ENCODE data around the gene DYSF. TPM values are rescaled to one million over a fixed set of nuclear protein-coding genes. Genes with fewer than 3 reads are reported as not detected.

DYSF gene
- polyA plus RNA-seq, 1 experiment = 1.3 TPM

DNA sequence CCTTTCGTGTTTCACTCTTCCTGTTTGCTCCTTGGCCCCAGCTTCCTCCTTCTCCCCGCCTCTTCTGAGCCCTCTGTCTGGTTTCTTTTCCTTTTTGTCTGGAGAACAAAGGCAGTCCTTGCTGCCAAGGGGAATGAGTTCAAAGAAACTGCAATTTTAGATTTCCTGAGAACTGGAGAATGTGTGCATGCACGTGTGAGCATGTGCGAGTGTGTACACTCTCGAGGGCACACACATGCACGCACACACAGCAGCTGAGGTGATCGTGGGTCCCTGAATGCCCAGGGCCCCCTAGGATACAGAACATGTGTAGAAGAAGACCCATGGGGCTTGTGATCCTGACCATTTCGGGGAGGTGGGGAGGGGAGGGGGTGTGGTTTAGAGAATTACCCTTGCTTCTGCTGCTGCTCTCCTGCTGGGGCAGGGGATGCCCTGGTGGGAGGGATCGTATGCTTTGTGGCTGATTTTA lies 151.8 kb downstream of the DYSF start:
- CTCF ChIA-PET = interaction anchor here (1.4 to 13.0 kb wide), 2 partner anchors 19 to 193 kb away, joined by 3 to 175 read pairs; no protein-coding TSS in a partner anchor
- POLR2A ChIA-PET = no interaction called here
- DNase-seq (ENCODE audit: low read depth) = no peak
- no peaks in the 10 kb centered on the region for H3K36me3 ChIP-seq (ENCODE audit: control insufficient read depth, insufficient read depth, low read length)
- peaks cover 18% of the 10 kb centered on the region for H3K27me3 ChIP-seq (ENCODE audit: control insufficient read depth, insufficient read depth, low read length)
- TF ChIP-seq, protein P1, sequence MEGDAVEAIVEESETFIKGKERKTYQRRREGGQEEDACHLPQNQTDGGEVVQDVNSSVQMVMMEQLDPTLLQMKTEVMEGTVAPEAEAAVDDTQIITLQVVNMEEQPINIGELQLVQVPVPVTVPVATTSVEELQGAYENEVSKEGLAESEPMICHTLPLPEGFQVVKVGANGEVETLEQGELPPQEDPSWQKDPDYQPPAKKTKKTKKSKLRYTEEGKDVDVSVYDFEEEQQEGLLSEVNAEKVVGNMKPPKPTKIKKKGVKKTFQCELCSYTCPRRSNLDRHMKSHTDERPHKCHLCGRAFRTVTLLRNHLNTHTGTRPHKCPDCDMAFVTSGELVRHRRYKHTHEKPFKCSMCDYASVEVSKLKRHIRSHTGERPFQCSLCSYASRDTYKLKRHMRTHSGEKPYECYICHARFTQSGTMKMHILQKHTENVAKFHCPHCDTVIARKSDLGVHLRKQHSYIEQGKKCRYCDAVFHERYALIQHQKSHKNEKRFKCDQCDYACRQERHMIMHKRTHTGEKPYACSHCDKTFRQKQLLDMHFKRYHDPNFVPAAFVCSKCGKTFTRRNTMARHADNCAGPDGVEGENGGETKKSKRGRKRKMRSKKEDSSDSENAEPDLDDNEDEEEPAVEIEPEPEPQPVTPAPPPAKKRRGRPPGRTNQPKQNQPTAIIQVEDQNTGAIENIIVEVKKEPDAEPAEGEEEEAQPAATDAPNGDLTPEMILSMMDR (IDR thresholded peaks at IDR 0.05; ENCODE audit: insufficient read depth, low read depth, low read length) = no peak
- no peak overlapping the region for H3K4me3 ChIP-seq (ENCODE audit: low read depth, low read length)

DNA sequence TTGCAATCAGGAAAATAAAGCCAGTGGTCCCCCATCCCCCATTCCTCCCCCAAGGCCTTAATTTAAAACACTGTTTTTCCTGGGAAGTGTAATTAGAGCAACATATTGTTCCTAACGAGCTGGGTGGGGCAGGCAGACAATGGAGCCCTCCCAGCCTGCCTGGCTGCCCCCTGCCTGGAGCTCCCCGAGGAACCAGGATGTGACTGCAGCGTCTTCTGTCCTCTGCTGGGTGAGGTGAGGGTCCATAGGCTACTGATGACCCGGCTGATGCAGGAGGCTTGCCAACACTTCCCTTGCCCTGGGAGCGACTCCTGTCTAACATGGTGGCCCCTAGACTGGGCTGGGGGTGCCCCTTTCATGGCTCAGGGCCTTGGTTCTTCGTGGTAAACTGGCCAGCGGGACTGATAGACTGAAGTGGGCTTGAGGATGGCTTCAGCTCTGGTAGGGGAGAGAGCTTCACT lies 152.4 kb downstream of the DYSF start:
- Histone ChIP-seq H3K4me3 (ENCODE audit: low read depth, low read length) (no peak overlapping the region), H3K27me3 (ENCODE audit: control insufficient read depth, insufficient read depth, low read length) (peaks cover 18% of the 10 kb centered on the region), H3K36me3 (ENCODE audit: control insufficient read depth, insufficient read depth, low read length) (no peaks in the 10 kb centered on the region)
- TF ChIP-seq, protein P1 (IDR thresholded peaks at IDR 0.05; ENCODE audit: insufficient read depth, low read depth, low read length) = no peak
- CTCF ChIA-PET = interaction anchor here (0.6 to 13.0 kb wide), 6 partner anchors 12 to 1257 kb away, joined by 3 to 175 read pairs (median 4); no protein-coding TSS in a partner anchor
- POLR2A ChIA-PET = no interaction called here
- DNase-seq (ENCODE audit: low read depth) = no peak

DNA sequence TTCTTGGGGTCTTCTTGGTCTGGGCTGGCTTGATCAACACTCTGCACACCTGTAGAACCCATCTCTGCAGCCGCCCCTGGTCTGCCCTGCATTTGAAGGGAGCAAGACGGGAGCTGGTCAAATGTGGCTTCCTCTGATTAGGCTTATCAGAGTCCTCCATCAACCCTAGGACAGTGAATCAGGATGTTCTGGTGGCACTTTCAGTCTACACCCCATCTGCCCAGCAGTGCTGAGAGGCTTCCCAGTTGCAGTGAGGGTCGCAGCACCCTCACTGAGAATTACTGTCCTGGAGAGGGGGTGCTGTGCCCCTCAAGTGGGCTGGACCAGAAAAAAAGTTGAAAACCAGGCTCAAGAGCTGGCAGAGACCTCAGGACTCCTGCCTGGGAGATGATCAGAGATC lies 152.9 kb downstream of the DYSF start:
- TF ChIP-seq, protein P1 (IDR thresholded peaks at IDR 0.05; ENCODE audit: insufficient read depth, low read depth, low read length) = no peak
- CTCF ChIA-PET = interaction anchor here (0.6 to 13.0 kb wide), 7 partner anchors 13 to 1257 kb away, joined by 3 to 175 read pairs (median 4); no protein-coding TSS in a partner anchor
- POLR2A ChIA-PET = no interaction called here
- Histone ChIP-seq H3K27me3 (ENCODE audit: control insufficient read depth, insufficient read depth, low read length) (peaks cover 16% of the 10 kb centered on the region), H3K4me3 (ENCODE audit: low read depth, low read length) (no peak overlapping the region), H3K36me3 (ENCODE audit: control insufficient read depth, insufficient read depth, low read length) (no peaks in the 10 kb centered on the region)
- no peak for DNase-seq (ENCODE audit: low read depth)

DNA sequence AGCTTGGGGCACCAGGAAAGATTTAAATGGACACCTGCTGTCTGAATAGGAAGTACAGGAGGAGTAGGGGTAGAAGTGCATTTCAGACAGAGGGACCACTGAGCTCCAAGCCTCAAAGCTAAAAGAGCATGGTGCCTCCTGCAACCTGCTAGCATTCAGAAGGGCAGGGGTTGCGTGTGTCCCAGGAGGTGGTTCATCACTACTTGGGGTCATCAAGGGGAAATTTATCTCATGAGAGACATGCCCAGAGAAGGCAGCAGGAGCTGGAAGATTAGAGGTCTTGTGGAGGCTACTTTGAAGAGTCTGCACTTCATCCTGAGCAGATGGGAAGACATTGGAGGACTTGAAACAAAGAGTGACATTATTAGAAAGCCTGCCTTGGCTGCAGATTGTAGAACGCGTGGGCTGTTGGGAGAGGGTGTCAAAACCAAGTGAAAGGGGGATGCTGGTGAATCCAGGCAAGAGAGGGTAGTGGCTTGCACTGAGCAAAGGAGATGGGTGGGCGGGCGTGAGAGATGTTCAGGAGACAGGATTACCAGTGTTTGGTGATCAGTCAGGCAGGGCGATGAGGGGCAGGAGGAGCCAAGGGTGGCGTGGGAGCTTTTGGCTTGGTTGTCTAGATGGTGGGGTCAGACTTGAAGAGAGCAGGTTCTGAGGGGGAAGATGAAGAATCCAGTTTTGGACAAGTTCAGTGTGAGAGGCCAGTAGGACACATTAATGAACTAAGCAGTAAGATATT lies 154.0 kb downstream of the DYSF start:
- peaks cover 15% of the 10 kb centered on the region for H3K27me3 ChIP-seq (ENCODE audit: control insufficient read depth, insufficient read depth, low read length)
- TF ChIP-seq, protein P1 (IDR thresholded peaks at IDR 0.05; ENCODE audit: insufficient read depth, low read depth, low read length) = no peak
- no peaks in the 10 kb centered on the region for H3K36me3 ChIP-seq (ENCODE audit: control insufficient read depth, insufficient read depth, low read length)
- no peak for DNase-seq (ENCODE audit: low read depth)
- no peak overlapping the region for H3K4me3 ChIP-seq (ENCODE audit: low read depth, low read length)
- CTCF ChIA-PET = interaction anchor here (0.7 to 13.0 kb wide), 5 partner anchors 9 to 388 kb away, joined by 3 to 175 read pairs (median 4); no protein-coding TSS in a partner anchor
- POLR2A ChIA-PET = no interaction called here

DNA sequence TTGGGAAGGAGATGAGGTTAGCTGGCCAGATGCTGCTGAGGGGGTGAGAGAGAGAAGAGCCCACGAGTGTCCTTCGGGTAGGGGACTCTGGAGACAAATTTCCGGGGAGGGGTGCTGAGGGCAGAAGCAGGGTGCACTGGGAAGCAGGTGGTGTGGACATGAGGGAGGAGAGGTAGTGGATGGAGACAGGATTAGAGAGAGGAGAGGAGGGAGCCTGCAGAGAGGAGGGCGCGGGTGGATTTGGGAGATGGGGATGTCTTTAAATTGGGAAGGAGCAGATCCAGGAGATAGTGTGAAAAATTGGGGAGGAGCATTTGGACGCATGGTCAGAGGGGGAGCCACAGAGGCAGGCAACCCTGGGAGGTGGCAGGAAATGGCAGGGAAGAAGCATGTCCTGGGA lies 154.7 kb downstream of the DYSF start:
- CTCF ChIA-PET = interaction anchor here (13.0 kb wide), 1 partner anchor 191 kb away, joined by 175 read pairs; no protein-coding TSS in a partner anchor
- no peaks in the 10 kb centered on the region for H3K36me3 ChIP-seq (ENCODE audit: control insufficient read depth, insufficient read depth, low read length)
- TF ChIP-seq, protein P1 (IDR thresholded peaks at IDR 0.05; ENCODE audit: insufficient read depth, low read depth, low read length) = no peak
- H3K4me3 ChIP-seq (ENCODE audit: low read depth, low read length) = no peak overlapping the region
- DNase-seq (ENCODE audit: low read depth) = no peak
- peaks cover 15% of the 10 kb centered on the region for H3K27me3 ChIP-seq (ENCODE audit: control insufficient read depth, insufficient read depth, low read length)
- POLR2A ChIA-PET = no interaction called here
